ENCODE results near the gene TMEM220.
"Not testable (repeated sequence)": the region's sequence is repeated elsewhere in the genome, so short reads cannot be mapped to it uniquely, and the experiment has no call there.

The TMEM220 gene

GRCh38 chr17:10733666-10734065 is 3.8 kb upstream of the TMEM220 start:
- no peak overlapping the region for H3K4me3 ChIP-seq
- H3K27ac ChIP-seq: no peak overlapping the region

- H3K4me3 ChIP-seq, H3K27ac ChIP-seq: not testable (repeated sequence)
These were observed 2.3 kb upstream of the TMEM220 start for GRCh38 chr17:10732121-10732520.

GRCh38 chr17:10731408-10731879 is 1.6 kb upstream of the TMEM220 start:
- Histone ChIP-seq H3K27ac (peak overlapping the region in 5 of 21 experiments; percentile 45 to 93 (median 91)), H3K4me3 (no peak overlapping the region)

- H3K27ac ChIP-seq: peak overlapping the region in 20 of 21 experiments; percentile 61 to 94 (median 84)
- H3K4me3 ChIP-seq: peak overlapping the region; percentile 41 to 74 (median 59)
These were observed 424 bp upstream of the TMEM220 start for GRCh38 chr17:10730247-10730646.

GRCh38 chr17:10728331-10728892 is 1.4 kb downstream of the TMEM220 start:
- H3K27ac ChIP-seq: peak overlapping the region in 6 of 21 experiments; percentile 79 to 94 (median 92)
- H3K4me3 ChIP-seq: no peak overlapping the region

- Histone ChIP-seq H3K4me3 (no peak overlapping the region), H3K27ac (no peak overlapping the region)
These were observed 2.6 kb downstream of the TMEM220 start for GRCh38 chr17:10727192-10727591.

- no peak overlapping the region for H3K27ac ChIP-seq
These were observed 3.6 kb downstream of the TMEM220 start for GRCh38 chr17:10726196-10726595.

GRCh38 chr17:10725262-10725661 is 4.6 kb downstream of the TMEM220 start:
- H3K4me3 ChIP-seq: no peak overlapping the region
- H3K27ac ChIP-seq: no peak overlapping the region

More at GRCh38 chr17:10726196-10726595, 3.6 kb downstream of the TMEM220 start:
- H3K4me3 ChIP-seq: no peak overlapping the region

- Histone ChIP-seq H3K4me3 (no peak overlapping the region), H3K27ac (no peak overlapping the region)
These were observed 5.2 kb downstream of the TMEM220 start for GRCh38 chr17:10724546-10725195.

GRCh38 chr17:10718547-10718946 is 11.3 kb downstream of the TMEM220 start:
- no peak overlapping the region for H3K27ac ChIP-seq
- H3K4me3 ChIP-seq: no peak overlapping the region

- H3K27ac ChIP-seq: no peak overlapping the region
- H3K4me3 ChIP-seq: no peak overlapping the region
These were observed 13.6 kb downstream of the TMEM220 start for GRCh38 chr17:10716218-10716617.

GRCh38 chr17:10713318-10713717 is 16.5 kb downstream of the TMEM220 start:
- Histone ChIP-seq H3K4me3 (no peak overlapping the region), H3K27ac (no peak overlapping the region)

GRCh38 chr17:10705727-10706126 is 24.1 kb downstream of the TMEM220 start:
- Histone ChIP-seq H3K4me3 (no peak overlapping the region), H3K27ac (no peak overlapping the region)

- Histone ChIP-seq H3K4me3 (no peak overlapping the region), H3K27ac (no peak overlapping the region)
These were observed 27.2 kb downstream of the TMEM220 start for GRCh38 chr17:10702574-10702973.

GRCh38 chr17:10699856-10700255 is 30.0 kb downstream of the TMEM220 start:
- H3K4me3 ChIP-seq: no peak overlapping the region
- peak overlapping the region in 1 of 21 experiments; percentile 6 for H3K27ac ChIP-seq

GRCh38 chr17:10698096-10698818 is 31.6 kb downstream of the TMEM220 start:
- H3K4me3 ChIP-seq: peak overlapping the region; percentile 64 to 100 (median 97)
- peak overlapping the region in 20 of 21 experiments; percentile 84 to 99 (median 94) for H3K27ac ChIP-seq

- peak within 1 kb of the TSS; percentile 74 to 99 (median 93) for H3K27ac ChIP-seq
- H3K4me3 ChIP-seq: peak within 1 kb of the TSS; percentile 64 to 100 (median 97)
These were observed 32.4 kb downstream of the TMEM220 start, which contains the start of the genes ADPRM and SCO1 for GRCh38 chr17:10697092-10698081. TSS of gene ADPRM (plus strand) at chr17:10697594. CDS start at chr17:10704927, 7,333 bp downstream. TSS of gene SCO1 (minus strand) at chr17:10697533. CDS start at chr17:10697507, 26 bp downstream.

- not testable (repeated sequence) for H3K27ac ChIP-seq
- H3K4me3 ChIP-seq: peak overlapping the region in 3 of 7 experiments; percentile 93 to 98 (median 97)
These were observed 33.9 kb downstream of the TMEM220 start for GRCh38 chr17:10695875-10696407.

- no peak overlapping the region for H3K27ac ChIP-seq
- no peak overlapping the region for H3K4me3 ChIP-seq
These were observed 42.3 kb downstream of the TMEM220 start for GRCh38 chr17:10687499-10687898.
